HG03575 (cell line): ENCODE data around the gene SLC52A3.

Source experiments
- ATAC-seq: cut with Tn5 transposase; IDR thresholded peaks from one replicate; pipeline ENCODE4 v1.9.1; 2021; ENCODE audit not compliant: unreplicated experiment, insufficient number of reproducible peaks, low FRiP score; ENCODE audit errors: extremely low read depth

SLC52A3 gene

DNA sequence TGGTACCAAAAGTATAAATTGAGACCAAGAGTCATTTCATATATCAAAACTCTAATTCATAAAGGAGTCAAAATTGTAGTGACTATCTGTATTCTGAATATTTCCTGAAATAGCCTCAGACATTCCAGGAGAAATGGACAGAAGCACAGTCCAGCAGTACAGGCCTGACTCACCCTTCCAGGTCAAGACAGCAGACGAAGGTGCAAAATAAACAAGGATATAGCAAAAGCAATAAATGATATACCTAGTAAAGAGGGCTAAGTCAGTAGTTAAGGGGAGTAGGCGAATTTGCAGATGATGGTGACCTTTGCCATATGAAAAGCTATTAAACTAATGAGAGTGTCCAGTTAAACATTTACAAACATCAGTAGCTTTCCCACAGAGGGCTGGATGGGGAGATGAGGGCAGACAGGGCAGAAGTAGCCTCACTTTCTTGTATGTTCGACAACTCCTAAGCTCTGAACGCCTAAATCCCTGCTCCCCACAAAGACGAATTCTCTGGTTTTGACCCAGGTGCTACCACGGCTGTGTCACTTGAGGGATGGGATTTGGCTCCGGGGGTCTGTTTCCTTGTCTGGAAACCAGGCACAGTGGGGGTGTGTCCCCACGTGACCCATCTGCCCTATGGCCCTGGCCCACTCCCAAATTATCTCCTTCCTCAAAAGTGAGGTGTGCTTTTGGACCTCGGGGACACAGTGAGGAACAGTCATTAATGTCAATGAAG is 3.6 kb upstream of the SLC52A3 start:
- ATAC-seq: no peak

GRCh38 chr20:770691-771090 is 2.4 kb upstream of the SLC52A3 start:
- no peak for ATAC-seq

GRCh38 chr20:766906-767305 is 1.4 kb downstream of the SLC52A3 start:
- no peak for ATAC-seq

DNA sequence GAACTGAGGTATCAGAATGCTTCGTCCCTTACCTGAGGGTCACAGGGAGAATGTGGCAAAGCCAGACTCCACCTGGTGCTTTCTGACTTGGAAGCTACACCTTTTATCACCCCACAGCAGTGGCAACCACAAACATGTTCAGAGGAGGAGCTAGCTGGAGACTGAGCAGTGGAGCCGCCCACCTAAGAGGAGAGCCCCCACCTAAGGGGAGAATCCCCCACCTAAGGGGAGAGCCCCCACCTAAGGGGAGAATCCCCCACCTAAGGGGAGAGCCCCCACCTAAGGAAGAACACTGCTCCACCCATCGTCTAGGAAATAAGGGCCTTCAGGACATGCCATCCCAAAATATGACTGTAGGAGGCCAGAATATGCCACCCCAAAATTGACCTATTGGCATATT is 4.0 kb downstream of the SLC52A3 start:
- no peak for ATAC-seq

GRCh38 chr20:761418-762381 is 6.6 kb downstream of the SLC52A3 start:
- ATAC-seq: no peak

- ATAC-seq: no peak
These were observed 7.4 kb downstream of the SLC52A3 start for GRCh38 chr20:760751-761417.

DNA sequence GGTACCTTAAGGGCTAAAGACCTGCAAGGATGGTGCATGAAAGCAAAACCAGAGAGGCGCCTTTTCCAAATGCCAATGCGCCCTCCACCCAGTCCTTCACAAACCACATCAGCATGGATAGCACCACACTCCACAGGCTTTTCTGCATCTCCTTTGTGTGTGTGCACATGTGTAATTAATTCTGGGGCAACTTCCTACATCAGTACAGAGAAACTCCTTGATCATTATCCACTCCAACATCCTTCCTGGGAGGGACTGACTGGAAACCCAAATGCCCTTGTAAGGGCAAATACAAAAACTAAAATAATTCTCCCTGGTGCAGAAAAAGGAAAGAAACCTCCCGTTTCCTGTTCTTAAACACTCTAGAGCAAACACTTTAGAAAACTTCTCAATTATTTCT is 10.8 kb downstream of the SLC52A3 start:
- ATAC-seq: no peak

DNA sequence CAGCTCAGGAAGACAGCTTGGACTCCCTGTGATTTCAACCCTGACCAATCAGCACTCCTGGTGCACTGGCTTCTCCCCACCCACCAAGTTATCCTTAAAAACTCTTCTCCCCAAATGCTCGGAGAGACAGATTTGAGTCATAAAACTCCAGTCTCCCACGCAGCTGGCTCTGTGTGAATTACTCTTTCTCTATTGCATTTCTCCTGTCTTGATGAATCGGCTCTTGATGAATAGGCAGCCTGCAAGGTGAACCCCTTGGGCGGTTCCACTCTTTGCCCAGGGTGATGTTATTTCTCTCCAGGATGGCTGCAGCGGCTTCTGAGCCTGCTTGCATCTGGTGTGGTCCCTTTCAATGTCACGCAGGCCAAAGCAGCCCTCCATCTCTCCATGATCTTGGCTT is 12.4 kb downstream of the SLC52A3 start:
- no peak for ATAC-seq

GRCh38 chr20:754904-755303 is 13.4 kb downstream of the SLC52A3 start:
- no peak for ATAC-seq

GRCh38 chr20:753897-754635 is 14.2 kb downstream of the SLC52A3 start:
- ATAC-seq: no peak

DNA sequence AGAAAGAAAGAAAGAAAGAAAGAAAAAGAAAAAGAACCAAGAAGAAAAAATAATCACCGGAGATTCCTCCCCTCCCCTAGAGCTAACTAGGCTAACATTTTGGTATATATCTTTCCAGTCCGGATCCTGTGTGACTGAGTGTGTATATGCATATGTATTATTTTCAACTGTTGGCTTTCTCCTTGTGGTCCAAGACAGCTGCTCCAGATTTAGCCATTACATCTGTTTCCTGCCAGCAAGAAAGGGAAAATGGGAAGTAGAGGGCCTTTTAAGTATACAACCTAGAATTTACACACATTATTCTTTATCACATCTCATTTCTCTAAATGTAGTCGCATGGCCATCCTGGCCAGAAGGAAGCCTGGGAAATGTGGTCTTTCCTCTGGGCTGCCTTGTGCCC is 15.2 kb downstream of the SLC52A3 start:
- no peak for ATAC-seq

- ATAC-seq: no peak
These were observed 16.0 kb downstream of the SLC52A3 start for GRCh38 chr20:752291-752690.

DNA sequence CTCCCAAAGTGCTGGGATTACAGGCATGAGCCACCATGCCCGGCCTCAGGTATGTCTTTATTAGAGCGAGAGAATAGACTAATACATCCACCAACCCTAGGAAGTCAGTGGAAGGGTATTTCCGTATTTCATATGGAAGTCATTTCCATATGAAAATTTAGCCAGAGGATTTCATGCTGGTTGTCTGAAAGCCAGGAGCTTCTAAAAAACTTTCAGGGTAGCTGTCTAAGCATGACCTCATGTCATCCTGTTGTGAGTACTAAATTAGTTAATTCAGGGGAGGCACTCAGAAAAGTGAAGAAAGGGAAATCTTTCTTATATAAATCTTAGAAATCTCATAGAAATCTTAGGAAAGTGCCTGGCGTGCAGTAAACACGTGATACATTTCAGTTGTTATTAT is 16.5 kb downstream of the SLC52A3 start:
- no peak for ATAC-seq

- ATAC-seq: no peak
These were observed 17.5 kb downstream of the SLC52A3 start for GRCh38 chr20:750801-751200.

DNA sequence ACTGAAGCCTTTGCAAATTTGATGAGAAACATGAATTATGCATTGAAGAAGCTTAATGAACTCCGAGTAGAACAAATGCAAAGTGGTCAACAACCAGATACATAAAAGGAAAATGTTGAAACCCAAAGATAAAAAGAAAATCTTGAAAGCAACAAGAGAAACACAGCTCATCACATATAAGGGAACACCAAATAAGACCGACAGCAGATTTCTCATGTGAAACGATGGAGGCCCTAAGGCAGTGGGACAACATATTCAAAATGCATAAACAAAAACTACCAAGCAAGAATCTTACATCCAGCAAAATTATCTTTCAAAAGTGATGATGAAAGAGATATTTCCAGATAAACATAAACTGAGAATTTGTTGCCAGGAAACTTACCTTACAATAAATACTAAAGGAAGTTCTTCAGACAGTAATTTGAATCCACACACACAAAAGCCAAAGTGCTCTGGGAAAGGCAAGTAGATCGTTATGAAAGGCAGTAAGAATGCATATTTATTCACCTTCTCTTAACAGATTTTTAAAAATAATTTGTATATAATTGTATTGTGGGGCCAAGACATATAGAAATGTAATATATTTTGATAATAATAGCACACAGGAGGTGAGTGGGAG is 22.5 kb downstream of the SLC52A3 start:
- ATAC-seq: no peak

- ATAC-seq: no peak
These were observed 26.1 kb downstream of the SLC52A3 start for GRCh38 chr20:742156-742555.

DNA sequence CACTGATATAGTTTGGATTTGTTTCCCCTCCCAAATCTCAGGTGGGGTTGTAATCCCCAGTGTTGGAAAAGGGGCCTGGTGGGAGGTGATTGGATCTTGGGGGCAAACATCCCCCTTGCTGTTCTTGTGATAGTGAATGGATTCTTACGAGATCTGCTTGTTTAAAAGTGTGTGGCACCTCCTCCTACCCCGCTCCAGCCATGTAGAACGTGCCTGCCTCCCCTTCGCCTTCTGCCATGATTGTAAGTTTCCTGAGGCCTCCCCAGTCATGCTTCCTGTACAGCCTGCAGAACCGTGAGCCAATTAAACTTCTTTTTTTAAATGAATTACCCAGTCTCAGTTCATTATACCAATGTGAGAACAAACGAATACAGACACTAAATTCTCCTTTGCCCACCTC is 26.7 kb downstream of the SLC52A3 start:
- ATAC-seq: no peak

DNA sequence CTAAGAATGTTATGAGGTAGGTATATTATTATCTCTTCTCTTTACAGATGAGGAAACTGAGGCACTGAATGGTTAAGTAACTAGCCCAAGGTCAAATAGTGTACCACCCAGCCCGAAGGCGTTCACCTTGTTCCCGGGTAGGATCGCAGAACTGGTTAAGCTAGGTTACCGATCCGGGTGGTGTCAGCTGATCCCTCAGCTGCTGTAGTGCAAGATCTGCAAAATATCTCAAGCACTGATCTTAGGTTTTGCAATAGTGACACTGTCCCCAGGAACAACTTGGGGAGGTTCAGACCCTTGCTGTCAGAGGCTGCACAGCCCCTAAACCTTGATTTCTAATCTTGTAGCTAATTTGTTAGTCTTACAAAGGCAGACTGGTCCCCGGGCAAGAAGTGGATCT is 28.1 kb downstream of the SLC52A3 start:
- no peak for ATAC-seq

- no peak for ATAC-seq
These were observed 28.6 kb downstream of the SLC52A3 start for GRCh38 chr20:739736-740135.
